Esophagus squamous epithelium (tissue), 5 donors: Measurements from ENCODE around the gene AHNAK. TPM values are rescaled to one million over a fixed set of nuclear protein-coding genes. Genes with fewer than 3 reads are reported as not detected.

Experiments
- DNase-seq: peaks from one replicate; lab custom pipeline; 2025; lab: John Stamatoyannopoulos, UW
- H3K27ac ChIP-seq, 4 donors: fragments of 200-600 bp; sonication (generic); one replicate each; pipeline ENCODE4 v1.5.1; 2016 to 2019; ENCODE audit warnings: mild to moderate bottlenecking in 1 of 4
- H3K27me3 ChIP-seq, 4 donors: fragments of 200-600 bp; sonication (generic); 1 replicate in 3 of 4; 2 replicates in 1 of 4; pipeline versions ENCODE4 v1.5.1 to v1.6.0; 2017 to 2021; ENCODE audit warnings: antibody characterized with exemption in 1 of 4
- H3K36me3 ChIP-seq, 3 donors: fragments of 200-600 bp; sonication (generic); one replicate each; pipeline ENCODE4 v1.5.1; 2016 to 2019
- H3K4me1 ChIP-seq, 3 donors: fragments of 200-600 bp; sonication (generic); one replicate each; pipeline ENCODE4 v1.5.1; 2017 to 2019
- H3K4me3 ChIP-seq, 4 donors: fragments of 200-600 bp; sonication (generic); 1 replicate in 3 of 4; 2 replicates in 1 of 4; pipeline ENCODE4 v1.5.1; 2016 to 2019; ENCODE audit warnings: mild to moderate bottlenecking in 2 of 4, moderate library complexity in 1 of 4
- H3K9me3 ChIP-seq, 3 donors: fragments of 200-600 bp; sonication (generic); one replicate each; pipeline ENCODE4 v1.5.1; 2016 to 2019
- POLR2A ChIP-seq, 4 donors: fragments of 450-650 bp; IDR thresholded peaks; one replicate each; pipeline ENCODE4 v1.6.1; 2017; ENCODE audit warnings: antibody characterized with exemption in 4 of 4, mild to moderate bottlenecking in 4 of 4, moderate library complexity in 3 of 4
- WGBS, 2 donors: methylation state at CpG; one replicate each; pipeline ENCODE4 v1.1.5; 2018; 5-methylcytosine and 5-hydroxymethylcytosine counted together
- intact Hi-C: fragments of 100-400 bp; cut with DNase I; formaldehyde crosslinking; loops from one replicate; pipeline ENCODE4 v1.15.0; 2022
- total RNA-seq, 4 donors: library from RNA; depleted of rRNA; stranded (reverse); fragments of >200 nt; gene quantifications; one replicate each; pipeline ENCODE4 v1.1.0, GENCODE V29; 2016
- TF ChIP-seq, protein P1 (sequence below), 6 experiments: fragments of 450-650 bp in 4 of 6; fragments of 200-600 bp in 2 of 6; sonication (generic) in 2 of 6; IDR thresholded peaks; one replicate each; pipeline ENCODE4 v1.5.1; 2016 to 2019; ENCODE audit warnings: antibody characterized with exemption in 6 of 6, mild to moderate bottlenecking in 4 of 6, moderate library complexity in 4 of 6
- donor health status: DM: yes; HTN: yes; CAD: no.

The AHNAK gene
- total RNA-seq, 4 donors from 2014 or later: 695 to 1,250 (median 954) TPM

GRCh38 chr11:62575156-62575555 is 28.6 kb upstream of the AHNAK start:
- TF ChIP-seq, protein P1, sequence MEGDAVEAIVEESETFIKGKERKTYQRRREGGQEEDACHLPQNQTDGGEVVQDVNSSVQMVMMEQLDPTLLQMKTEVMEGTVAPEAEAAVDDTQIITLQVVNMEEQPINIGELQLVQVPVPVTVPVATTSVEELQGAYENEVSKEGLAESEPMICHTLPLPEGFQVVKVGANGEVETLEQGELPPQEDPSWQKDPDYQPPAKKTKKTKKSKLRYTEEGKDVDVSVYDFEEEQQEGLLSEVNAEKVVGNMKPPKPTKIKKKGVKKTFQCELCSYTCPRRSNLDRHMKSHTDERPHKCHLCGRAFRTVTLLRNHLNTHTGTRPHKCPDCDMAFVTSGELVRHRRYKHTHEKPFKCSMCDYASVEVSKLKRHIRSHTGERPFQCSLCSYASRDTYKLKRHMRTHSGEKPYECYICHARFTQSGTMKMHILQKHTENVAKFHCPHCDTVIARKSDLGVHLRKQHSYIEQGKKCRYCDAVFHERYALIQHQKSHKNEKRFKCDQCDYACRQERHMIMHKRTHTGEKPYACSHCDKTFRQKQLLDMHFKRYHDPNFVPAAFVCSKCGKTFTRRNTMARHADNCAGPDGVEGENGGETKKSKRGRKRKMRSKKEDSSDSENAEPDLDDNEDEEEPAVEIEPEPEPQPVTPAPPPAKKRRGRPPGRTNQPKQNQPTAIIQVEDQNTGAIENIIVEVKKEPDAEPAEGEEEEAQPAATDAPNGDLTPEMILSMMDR (IDR thresholded peaks at IDR 0.05): no peak
- no peak for TF ChIP-seq POLR2A (IDR thresholded peaks at IDR 0.05)
- peaks cover 0 to 73% (median 26%) of the 10 kb centered on the region in 3 donors for H3K36me3 ChIP-seq
- peak overlapping the region; percentile 49 to 89 (median 82) for H3K4me3 ChIP-seq
- intact Hi-C loops: no loop called here
- no peaks in the 10 kb centered on the region for H3K27me3 ChIP-seq
- H3K4me1 ChIP-seq: peaks cover 24 to 66% (median 38%) of the 10 kb centered on the region in 3 donors
- WGBS, 2 donors: 54 to 58% methylated on average over 13 to 14 of the region's 17 CpGs
- H3K9me3 ChIP-seq: no peaks in the 10 kb centered on the region
- DNase-seq: no peak
- peak overlapping the region; percentile 86 to 96 (median 93) for H3K27ac ChIP-seq

DNA sequence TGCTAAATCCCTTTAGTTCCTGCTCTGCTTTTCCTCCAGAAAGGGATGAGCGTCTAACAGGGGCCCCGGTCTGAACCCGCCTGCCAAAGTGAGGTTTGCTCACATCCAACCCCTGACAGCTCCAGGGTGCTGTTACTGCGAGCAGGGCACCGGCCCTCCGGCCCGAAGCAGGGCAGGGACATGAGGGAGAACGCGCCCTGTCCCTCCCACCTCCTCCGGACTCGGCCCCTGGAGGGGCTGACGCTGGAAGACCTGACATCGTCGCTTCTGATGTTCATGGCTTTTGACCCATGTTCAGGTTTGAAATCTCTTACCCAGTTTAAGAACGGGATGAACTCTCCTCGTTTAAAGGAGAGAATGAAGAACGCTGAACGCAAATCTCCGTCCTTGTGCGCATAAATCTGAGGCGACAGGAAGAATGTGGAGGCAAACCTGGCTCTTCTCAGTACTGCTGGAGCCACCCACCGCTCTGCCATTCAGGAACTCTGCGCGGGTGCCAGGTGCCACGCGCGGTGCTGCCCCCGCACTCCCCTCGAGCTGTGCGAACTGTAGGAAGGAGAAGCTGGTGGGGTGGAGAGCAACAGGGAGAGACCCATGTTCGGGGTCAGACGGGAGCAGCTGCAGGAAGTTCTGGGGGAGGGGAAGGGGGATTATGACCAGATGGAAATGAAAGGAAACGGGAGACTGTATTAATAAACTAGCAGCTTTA is 27.9 kb upstream of the AHNAK start:
- no peaks in the 10 kb centered on the region for H3K9me3 ChIP-seq
- peak overlapping the region; percentile 49 to 89 (median 82) for H3K4me3 ChIP-seq
- no peaks in the 10 kb centered on the region for H3K27me3 ChIP-seq
- H3K4me1 ChIP-seq: peaks cover 24 to 72% (median 38%) of the 10 kb centered on the region in 3 donors
- 0 to 2% methylated on average over 19 to 25 of the region's 33 CpGs for WGBS, 2 donors
- peak overlapping the region; percentile 86 to 96 (median 93) for H3K27ac ChIP-seq
- intact Hi-C loops: no loop called here
- DNase-seq: no peak
- H3K36me3 ChIP-seq: peaks cover 0 to 74% (median 30%) of the 10 kb centered on the region in 3 donors
- TF ChIP-seq, protein P1 (IDR thresholded peaks at IDR 0.05): no peak
- no peak for TF ChIP-seq POLR2A (IDR thresholded peaks at IDR 0.05)

DNA sequence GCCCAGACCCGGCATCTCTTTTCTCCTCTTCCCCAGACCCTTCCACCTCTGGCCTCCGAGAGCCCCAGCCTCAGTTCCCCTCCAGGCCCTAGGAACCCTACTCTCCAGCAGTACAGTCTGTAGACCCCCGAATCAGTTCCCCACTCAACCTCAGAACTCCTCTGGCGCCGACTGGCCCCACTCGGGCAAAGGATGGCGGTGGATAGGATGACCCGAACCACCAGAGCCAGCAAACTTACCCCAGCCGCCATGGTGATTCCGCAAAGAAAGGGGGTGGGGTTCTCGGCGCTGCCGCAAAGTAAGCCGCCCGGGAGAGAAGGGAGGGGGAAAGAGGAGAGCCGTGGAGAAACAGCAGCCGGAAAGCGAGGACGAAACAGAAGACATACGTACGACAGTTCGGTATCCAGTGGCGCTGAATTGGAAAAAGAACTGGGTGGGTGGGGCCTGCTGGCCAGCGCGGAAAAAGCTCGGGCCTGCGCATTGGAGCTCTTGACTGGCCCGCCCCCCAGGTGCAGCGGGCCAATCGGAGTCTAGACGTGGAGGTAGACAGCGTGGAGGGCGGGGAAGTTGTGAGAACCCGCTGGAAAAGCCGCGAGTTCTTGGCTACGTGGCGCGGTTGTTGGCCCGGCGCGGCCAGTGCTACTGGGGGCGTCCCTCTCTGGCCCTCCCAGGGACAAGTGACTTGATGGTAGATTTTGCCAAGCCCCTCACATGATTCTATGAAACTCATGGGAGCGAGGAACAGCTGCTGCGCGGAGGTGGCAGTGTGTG is 27.2 kb upstream of the AHNAK start, which contains the start of gene EEF1G:
TSS of gene EEF1G (minus strand) at position 300 of the 771 bp plus-strand sequence. CDS start at position 251, 49 bp downstream.
- H3K36me3 ChIP-seq: peaks cover 0 to 74% (median 30%) of the 10 kb centered on the region in 3 donors
- no peaks in the 10 kb centered on the region for H3K27me3 ChIP-seq
- H3K4me1 ChIP-seq: peaks cover 24 to 78% (median 38%) of the 10 kb centered on the region in 3 donors
- H3K9me3 ChIP-seq: no peaks in the 10 kb centered on the region
- intact Hi-C loops: no loop called here
- WGBS, 2 donors: 0 to 1% methylated on average over 24 to 39 of the region's 46 CpGs
- peak; percentile 94 for DNase-seq
- TF ChIP-seq POLR2A (IDR thresholded peaks at IDR 0.05): peak in 3 of 4 donors; percentile 20 to 75 (median 67)
- TF ChIP-seq, protein P1 (IDR thresholded peaks at IDR 0.05): peak in 1 of 6 experiments; percentile 30
- peak within 1 kb of the TSS; percentile 86 to 96 (median 93) for H3K27ac ChIP-seq
- H3K4me3 ChIP-seq: peak within 1 kb of the TSS; percentile 58 to 89 (median 82)

- no peaks in the 10 kb centered on the region for H3K27me3 ChIP-seq
- 0 to 1% methylated on average over 29 to 31 of the region's 33 CpGs for WGBS, 2 donors
- no peak for DNase-seq
- H3K9me3 ChIP-seq: no peaks in the 10 kb centered on the region
- peak overlapping the region; percentile 58 to 89 (median 82) for H3K4me3 ChIP-seq
- peaks cover 0 to 74% (median 26%) of the 10 kb centered on the region in 3 donors for H3K36me3 ChIP-seq
- H3K4me1 ChIP-seq: peaks cover 24 to 78% (median 38%) of the 10 kb centered on the region in 3 donors
- H3K27ac ChIP-seq: peak overlapping the region; percentile 82 to 96 (median 90)
- TF ChIP-seq, protein P1 (IDR thresholded peaks at IDR 0.05): no peak
- TF ChIP-seq POLR2A (IDR thresholded peaks at IDR 0.05): no peak
- intact Hi-C loops: no loop called here
Observed at GRCh38 chr11:62573006-62573591, 26.5 kb upstream of the AHNAK start.
